SJCRH30 (cell line): ENCODE measurements around the gene NAT16. TPM values are rescaled to one million over a fixed set of nuclear protein-coding genes. Genes with fewer than 3 reads are reported as not detected.
A peak's percentile ranks its signal among the peaks of the same experiment; 100 is the strongest.

Source experiments
- DNase-seq, 2 experiments: peaks; one replicate each; pipeline ENCODE4 v3.0.0-alpha.2; 2015 to 2020
- H3K27ac ChIP-seq: fragments of 250-450 bp; sonication (Bioruptor Pico); 2 replicates; pipeline ENCODE4 v1.5.1; 2020; ENCODE audit warnings: mild to moderate bottlenecking, moderate library complexity
- H3K27me3 ChIP-seq: fragments of 250-450 bp; sonication (Bioruptor Pico); 2 replicates; pipeline ENCODE4 v1.5.1; 2020; ENCODE audit warnings: mild to moderate bottlenecking, moderate library complexity
- H3K36me3 ChIP-seq: fragments of 250-450 bp; sonication (Bioruptor Pico); 2 replicates; pipeline ENCODE4 v1.5.1; 2020; ENCODE audit warnings: mild to moderate bottlenecking, moderate library complexity
- H3K4me1 ChIP-seq: fragments of 250-450 bp; sonication (Bioruptor Pico); 2 replicates; pipeline ENCODE4 v1.5.1; 2020; ENCODE audit warnings: mild to moderate bottlenecking, moderate library complexity
- H3K4me3 ChIP-seq: fragments of 250-450 bp; sonication (Bioruptor Pico); 2 replicates; pipeline ENCODE4 v1.5.1; 2020; ENCODE audit warnings: mild to moderate bottlenecking, moderate library complexity
- H3K9me3 ChIP-seq: fragments of 250-450 bp; sonication (Bioruptor Pico); replicated peaks from 2 replicates; pipeline ENCODE4 v1.5.1; 2020; ENCODE audit warnings: mild to moderate bottlenecking, moderate library complexity
- total RNA-seq: library from RNA; depleted of rRNA; stranded (reverse); fragments of >200 nt; shearing (Covaris generic); gene quantifications from 2 replicates; pipeline ENCODE4 v1.2.3, GENCODE V29; 2014

Gene NAT16
- total RNA-seq, 1 experiment from 2014 or later: not detected

DNA sequence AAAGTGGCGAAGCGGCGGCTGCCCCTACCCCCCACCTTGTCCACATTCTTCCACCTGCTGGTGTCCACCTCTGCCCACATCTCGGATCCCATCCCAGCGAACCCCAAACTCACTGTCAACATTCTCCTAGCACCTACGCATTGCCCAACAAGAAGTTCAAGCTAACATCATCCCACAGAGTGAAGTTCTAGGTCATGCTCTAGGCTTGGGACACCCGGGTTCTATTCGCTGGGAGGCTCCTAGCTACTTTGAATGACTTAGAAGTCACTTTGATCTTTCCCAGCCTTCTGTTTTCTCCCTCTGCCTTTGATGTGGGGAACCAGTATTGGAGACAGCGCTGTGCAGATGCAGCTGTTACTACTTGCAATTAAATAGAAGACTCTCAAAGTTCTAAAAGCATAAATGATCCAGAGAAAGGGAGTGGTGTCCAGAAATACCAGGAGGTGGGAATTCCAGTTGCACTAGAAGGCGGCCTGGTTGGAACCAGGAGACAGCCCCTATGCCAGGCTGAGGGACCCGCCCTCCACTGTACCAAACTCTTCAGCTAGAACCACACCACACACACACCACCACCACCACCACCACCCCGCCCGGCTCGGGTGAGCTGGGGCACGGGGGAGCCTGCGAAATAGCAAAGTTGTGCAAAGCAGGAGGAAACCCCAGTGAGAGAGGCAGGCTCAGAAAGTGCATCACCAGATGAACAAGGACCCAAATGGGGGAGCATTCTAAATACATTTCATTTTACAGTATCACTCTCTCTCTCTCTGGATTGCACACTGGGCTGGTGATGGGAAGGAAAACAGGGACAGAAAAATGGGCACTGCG lies 9.3 kb downstream of the NAT16 start:
- no peak overlapping the region for H3K4me3 ChIP-seq
- DNase-seq: no peak

DNA sequence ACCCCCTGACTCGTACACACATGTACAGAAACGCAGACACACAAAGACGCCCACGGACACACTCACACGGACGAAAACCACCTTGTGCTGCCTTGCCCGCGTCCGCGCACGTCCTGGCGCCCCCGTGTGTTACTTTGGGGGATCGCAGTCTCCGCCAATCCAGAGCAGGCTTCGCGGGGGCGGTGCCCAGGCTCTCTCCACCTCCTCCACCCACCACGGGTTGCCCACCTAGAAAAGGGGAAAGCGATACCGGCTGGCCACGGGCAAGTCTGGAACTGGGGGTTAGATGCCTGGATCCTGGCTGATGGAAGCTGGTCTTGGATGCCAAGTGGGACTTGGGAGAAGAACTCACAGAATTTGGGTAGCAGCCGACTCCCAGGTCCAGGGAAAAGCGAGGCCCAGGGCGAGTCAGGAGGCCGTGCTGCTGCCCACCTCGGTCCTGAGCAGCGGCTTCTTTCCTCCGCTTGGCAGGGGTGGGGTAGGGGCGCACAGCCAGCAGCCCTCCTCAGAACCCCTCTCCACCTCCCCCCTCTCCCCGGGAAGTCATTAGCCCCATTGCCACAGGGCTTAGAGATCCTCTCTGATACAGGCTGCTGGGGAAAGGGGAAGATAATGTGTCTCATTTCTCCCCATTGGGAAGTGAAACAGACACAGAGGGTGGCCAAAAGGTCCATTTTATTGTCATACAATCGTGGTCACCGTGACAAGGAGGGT lies 10.1 kb downstream of the NAT16 start:
- DNase-seq: peak; percentile 61 to 65
- no peak overlapping the region for H3K4me3 ChIP-seq
- no peak overlapping the region for H3K27ac ChIP-seq
- no peaks in the 10 kb centered on the region for H3K36me3 ChIP-seq
- no peaks in the 10 kb centered on the region for H3K9me3 ChIP-seq
- H3K27me3 ChIP-seq: peaks cover 43% of the 10 kb centered on the region
- H3K4me1 ChIP-seq: no peaks in the 10 kb centered on the region; the same call in 1 of the 2 replicates

More for the DNA sequence above, 9.3 kb downstream of the NAT16 start:
- Histone ChIP-seq H3K27ac (no peak overlapping the region), H3K36me3 (no peaks in the 10 kb centered on the region), H3K27me3 (peaks cover 43% of the 10 kb centered on the region), H3K9me3 (no peaks in the 10 kb centered on the region), H3K4me1 (no peaks in the 10 kb centered on the region)

DNA sequence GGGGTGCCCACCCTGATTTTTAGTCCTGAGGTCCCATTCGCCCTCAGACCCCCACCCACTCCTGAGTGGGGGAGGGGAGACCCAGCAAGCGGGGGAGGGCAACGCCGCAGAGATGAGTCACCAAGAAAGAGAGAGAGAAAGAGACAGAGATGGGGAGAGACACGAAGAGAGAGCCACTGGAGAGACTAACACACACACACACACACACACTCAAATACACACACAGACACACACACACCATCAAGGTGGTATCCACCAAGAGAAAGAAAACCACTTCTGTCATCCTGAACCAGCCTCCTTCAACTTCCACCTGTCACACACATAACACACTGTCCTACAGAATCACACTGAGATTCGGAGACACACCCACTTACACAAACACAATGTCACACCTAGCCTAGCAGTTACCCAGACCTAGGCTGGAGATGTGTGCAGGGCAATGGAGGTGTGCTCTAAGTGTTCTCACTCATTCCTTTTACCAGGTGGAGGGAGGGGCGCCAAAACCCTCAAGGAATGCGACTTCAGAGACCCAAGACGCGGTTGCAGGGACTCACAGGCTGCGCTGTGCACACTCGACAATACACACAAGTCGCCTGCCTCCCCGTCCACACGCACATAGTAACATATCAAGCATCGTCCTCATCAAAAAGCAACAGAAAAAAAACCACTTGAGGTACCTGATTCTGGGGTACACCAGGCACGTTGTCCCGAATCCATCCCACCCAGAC lies 10.8 kb downstream of the NAT16 start:
- DNase-seq: no peak
- H3K4me3 ChIP-seq: no peak overlapping the region
- H3K4me1 ChIP-seq: no peaks in the 10 kb centered on the region; the same call in 1 of the 2 replicates
- H3K27me3 ChIP-seq: peaks cover 38% of the 10 kb centered on the region
- no peaks in the 10 kb centered on the region for H3K36me3 ChIP-seq
- H3K9me3 ChIP-seq: no peaks in the 10 kb centered on the region
- H3K27ac ChIP-seq: no peak overlapping the region

DNA sequence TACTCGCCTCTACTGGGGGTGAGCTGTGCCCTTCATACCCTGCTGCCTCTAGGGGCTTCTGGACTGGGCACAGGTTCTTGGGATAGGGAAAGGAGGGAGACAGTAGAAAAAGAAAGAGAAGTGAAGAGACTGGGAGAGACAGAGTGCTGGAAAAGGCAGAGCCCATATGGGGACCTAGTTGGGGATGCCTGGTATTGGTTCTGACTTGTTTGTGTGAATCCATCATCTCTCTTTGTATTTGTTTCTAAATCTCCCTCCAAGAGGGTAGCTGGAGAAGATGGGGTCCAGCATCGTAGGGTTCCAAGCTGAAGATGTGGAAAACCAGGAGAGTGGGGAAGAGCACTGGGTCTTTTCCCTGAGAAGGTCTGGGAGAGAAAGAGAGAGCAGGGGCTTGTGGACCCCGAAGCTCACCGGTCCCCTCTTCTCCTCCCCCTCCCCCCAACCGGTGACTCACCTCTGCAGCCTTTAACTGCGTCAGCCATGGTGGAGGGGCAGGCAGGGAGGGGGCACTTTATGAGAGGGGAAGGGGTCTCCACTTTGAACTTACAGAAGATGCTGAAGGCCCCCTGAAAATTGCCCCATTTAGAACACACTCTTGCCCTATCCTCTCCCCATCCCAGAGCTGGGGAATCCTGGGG lies 11.6 kb downstream of the NAT16 start:
- Histone ChIP-seq H3K9me3 (no peaks in the 10 kb centered on the region), H3K36me3 (no peaks in the 10 kb centered on the region), H3K4me1 (no peaks in the 10 kb centered on the region; the same call in 1 of the 2 replicates), H3K4me3 (no peak overlapping the region), H3K27ac (no peak overlapping the region), H3K27me3 (peaks cover 32% of the 10 kb centered on the region)
- DNase-seq: no peak

DNA sequence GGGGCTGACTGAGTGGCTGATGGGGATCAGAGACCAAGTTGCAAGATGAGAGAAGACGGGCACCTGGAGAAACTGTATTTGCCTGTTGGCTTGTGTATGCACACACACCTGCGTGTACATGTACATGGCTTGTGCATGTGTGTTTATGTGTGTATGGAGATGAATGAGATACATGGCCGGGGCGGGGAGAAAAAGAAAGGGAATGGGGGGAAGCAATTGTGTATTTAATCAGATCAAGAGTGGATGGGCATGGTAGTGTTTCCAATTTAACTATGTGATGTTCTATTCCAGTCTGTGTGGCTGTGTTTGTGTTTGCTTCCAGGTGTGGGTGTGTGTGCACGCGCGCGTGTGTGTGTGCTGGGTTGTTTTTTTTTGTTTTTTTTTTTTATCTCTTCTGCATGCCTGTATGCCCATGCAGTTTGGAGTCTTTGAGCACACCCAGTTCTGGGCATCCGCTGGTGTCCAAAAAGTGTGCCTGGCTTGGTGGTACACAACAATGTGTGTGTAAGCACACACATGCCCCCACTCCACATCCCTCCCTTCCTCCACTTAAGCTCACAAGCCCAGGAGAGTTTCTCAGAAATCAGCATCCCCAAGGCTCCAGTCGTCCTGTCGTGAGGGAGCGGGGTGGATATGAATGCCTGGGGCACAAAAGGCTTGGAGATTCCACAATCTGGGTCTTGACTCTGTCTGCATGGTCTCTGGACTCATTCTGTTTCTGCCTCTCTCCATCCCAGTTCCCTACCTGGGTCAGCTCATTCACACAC lies 12.3 kb downstream of the NAT16 start:
- no peaks in the 10 kb centered on the region for H3K36me3 ChIP-seq
- peaks cover 25% of the 10 kb centered on the region for H3K27me3 ChIP-seq
- H3K4me3 ChIP-seq: no peak overlapping the region
- no peak for DNase-seq
- H3K27ac ChIP-seq: no peak overlapping the region
- H3K9me3 ChIP-seq: no peaks in the 10 kb centered on the region
- no peaks in the 10 kb centered on the region; the same call in 1 of the 2 replicates for H3K4me1 ChIP-seq

DNA sequence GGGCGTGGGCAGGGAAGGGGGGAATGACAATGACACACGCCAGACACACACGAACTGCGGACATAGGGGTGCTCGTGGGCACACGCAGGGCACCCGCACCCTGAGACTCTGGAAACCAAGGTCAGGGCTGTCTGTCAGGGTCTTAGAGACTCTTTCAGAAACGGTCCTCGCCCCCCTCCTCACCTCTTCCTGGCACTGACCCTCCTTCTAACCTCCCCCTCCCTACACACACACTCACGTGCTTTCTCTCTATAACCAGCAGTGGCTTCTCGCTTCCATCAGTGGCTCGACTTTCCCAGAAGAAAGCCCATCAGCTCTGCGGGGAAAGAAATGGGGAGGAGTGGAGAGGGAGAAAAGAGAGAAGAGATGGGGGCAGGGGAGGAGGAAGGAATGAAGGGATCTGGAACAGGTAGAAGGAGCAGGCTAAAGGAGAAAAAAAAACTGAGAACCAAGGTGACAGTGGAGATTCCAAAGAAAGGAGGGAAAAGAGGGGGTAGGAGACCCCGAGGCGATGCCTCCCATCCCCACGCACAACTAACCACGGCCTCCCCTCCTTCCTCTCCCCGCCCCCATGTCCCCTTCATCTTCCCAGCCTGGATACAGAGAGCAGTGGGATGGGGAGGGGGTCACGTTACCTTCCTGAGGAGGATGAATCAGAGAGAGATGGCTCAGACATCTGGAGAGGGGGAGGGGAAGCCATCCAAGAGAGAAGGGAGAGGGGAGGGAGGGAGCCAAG lies 13.0 kb downstream of the NAT16 start:
- Histone ChIP-seq H3K4me3 (no peak overlapping the region), H3K9me3 (no peaks in the 10 kb centered on the region), H3K36me3 (no peaks in the 10 kb centered on the region), H3K27me3 (peaks cover 21% of the 10 kb centered on the region), H3K4me1 (peaks cover 3% of the 10 kb centered on the region; the same call in 1 of the 2 replicates), H3K27ac (no peak overlapping the region)
- DNase-seq: no peak

DNA sequence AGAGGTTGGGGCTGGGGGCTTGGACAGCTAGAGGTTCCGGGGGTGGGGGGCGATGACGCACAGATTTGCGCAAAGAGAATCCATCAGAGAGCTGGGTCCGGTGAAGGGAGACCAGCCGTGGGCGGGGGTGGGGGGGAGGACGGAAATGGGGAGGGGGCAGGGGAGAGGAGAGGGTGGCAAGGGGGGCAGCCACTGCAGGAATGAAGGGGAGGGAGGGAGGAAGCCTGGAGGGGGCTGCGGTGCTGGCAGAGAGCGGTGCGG lies 13.5 kb downstream of the NAT16 start:
- H3K27me3 ChIP-seq: peaks cover 17% of the 10 kb centered on the region
- no peak for DNase-seq
- H3K9me3 ChIP-seq: no peaks in the 10 kb centered on the region
- no peaks in the 10 kb centered on the region for H3K36me3 ChIP-seq
- H3K27ac ChIP-seq: no peak overlapping the region
- no peak overlapping the region for H3K4me3 ChIP-seq
- peaks cover 3% of the 10 kb centered on the region; the same call in 1 of the 2 replicates for H3K4me1 ChIP-seq

DNA sequence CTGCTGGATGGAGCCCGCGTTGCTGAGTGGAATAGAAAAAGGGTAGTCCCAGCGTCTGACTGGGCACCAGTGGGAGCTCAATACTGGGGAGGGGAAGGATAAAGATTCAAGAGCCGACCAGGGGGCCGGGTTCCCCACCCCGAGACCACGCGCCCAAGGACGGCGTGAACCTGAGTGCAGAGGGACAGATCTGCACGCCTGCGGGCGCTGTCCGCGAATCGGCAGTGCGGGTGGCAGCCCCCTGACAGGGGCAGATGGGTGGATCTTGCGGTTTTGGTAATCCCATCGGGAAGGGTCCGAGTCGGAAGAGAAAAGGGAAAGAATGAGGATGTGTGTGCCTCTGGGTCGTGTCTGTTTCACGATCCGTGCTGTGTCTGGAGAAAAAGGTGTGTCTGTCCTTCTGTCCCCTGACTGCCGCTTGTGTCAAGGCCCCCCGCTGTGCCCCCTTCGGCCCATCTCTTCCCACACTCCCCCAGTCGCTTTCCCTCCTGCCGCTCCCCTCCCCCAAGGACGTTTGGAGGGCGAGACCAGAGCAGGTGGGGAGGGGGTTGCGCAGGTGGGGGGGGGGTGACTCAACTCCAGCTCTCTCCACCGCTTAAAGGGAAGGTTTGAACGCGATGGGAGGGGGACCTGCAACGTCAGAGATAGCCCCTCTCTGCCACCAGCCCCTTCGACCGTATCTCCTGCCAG lies 14.0 kb downstream of the NAT16 start:
- no peak for DNase-seq
- peak overlapping the region; percentile 14 for H3K4me3 ChIP-seq
- peaks cover 3% of the 10 kb centered on the region; the same call in 1 of the 2 replicates for H3K4me1 ChIP-seq
- H3K27ac ChIP-seq: no peak overlapping the region
- no peaks in the 10 kb centered on the region for H3K36me3 ChIP-seq
- no peaks in the 10 kb centered on the region for H3K9me3 ChIP-seq
- H3K27me3 ChIP-seq: peaks cover 16% of the 10 kb centered on the region

DNA sequence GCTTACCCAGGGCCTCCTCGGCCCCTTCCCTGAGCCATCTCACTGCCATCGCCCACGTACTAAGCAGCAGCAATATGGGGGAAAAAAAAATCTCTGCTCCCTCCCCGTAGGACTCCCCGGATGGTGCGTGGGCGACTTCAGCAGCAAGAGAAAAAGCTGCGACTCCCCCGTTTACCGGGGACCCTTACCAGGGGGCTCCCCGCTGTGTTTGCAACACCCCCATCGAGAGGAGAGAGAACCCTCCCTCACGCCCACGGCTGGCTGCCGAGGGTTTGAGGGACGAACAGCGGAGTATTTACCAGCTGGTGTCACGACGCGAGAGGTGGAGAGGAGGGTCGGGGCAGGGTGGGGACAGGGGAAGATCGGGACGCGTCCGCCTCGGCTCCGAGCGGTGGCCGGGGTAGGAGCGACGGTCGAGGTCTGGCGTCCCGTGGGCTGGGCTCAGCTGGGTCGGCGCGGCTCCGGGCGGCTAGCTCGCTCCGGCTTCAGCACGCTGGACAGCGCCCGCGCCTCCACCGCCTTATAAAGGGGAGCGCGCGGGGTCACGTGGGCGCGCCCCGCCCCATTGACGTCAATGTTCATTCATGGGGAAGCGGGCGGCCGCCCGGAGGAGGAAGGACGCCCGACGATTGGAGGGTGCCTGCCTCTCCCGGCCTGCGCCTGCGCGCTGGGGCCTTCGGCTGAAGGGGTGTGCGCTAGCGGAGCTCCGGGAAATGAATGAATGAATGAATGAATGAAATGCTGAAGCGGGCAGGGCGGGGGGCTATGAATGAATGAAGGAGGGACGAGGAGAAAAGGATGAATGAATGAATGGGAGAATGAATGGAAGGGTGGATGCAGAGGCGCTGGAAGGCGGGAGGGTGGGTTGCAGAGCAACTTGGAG lies 14.8 kb downstream of the NAT16 start, which contains the start of gene VGF:
TSS of gene VGF (minus strand) at position 495 of the 883 bp plus-strand sequence. CDS start 726 bp downstream, outside the sequence.
- no peaks in the 10 kb centered on the region for H3K36me3 ChIP-seq
- DNase-seq: peak; percentile 94 to 96
- H3K4me1 ChIP-seq: peaks cover 3% of the 10 kb centered on the region; the same call in 1 of the 2 replicates
- H3K4me3 ChIP-seq: peak within 1 kb of the TSS; percentile 14
- no peaks in the 10 kb centered on the region for H3K9me3 ChIP-seq
- peaks cover 10% of the 10 kb centered on the region for H3K27me3 ChIP-seq
- H3K27ac ChIP-seq: no peak within 1 kb of the TSS

DNA sequence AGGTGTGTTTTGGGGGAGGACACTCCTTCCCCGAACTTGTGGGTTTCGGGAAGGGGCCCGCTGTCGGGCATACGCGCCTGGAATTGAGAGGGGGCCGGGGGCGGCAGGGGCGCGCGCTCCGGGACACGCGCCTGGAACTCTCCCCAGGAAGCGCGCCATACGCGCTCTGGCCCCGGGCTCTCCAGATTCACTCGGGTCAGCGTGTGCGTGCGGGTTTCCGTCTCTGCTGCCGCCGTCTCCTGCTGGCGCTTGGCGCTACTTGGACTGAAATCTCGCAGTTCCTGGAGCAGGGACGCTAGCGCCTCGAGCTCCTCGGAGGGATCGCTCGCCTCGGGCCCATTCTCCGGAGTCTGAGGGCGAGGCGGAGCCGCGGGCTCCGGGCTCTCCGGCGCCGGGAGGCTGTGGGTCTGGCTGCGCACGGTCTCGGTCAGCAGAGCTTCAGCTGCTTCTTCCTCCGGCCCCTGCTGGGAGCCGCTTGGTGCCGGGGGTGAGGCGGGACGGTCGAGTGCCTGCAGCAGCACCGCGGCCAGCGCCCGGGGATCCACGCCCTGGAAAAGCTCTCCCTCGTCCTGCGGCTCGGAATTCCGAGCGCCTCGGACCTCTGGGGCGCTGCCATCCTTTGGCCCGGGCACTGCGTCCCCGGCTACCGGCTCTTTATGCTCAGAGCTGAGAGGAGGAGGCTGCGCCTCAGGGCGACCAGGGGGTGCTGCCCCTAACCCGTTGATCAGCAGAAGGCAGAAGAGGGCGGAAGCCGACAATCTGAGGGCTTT lies 15.8 kb downstream of the NAT16 start:
- no peak for DNase-seq
- Histone ChIP-seq H3K36me3 (no peaks in the 10 kb centered on the region), H3K4me3 (no peak overlapping the region), H3K9me3 (no peaks in the 10 kb centered on the region), H3K27ac (no peak overlapping the region), H3K4me1 (peaks cover 3% of the 10 kb centered on the region; the same call in 1 of the 2 replicates), H3K27me3 (peaks cover 3% of the 10 kb centered on the region; the same call in 1 of the 2 replicates)

DNA sequence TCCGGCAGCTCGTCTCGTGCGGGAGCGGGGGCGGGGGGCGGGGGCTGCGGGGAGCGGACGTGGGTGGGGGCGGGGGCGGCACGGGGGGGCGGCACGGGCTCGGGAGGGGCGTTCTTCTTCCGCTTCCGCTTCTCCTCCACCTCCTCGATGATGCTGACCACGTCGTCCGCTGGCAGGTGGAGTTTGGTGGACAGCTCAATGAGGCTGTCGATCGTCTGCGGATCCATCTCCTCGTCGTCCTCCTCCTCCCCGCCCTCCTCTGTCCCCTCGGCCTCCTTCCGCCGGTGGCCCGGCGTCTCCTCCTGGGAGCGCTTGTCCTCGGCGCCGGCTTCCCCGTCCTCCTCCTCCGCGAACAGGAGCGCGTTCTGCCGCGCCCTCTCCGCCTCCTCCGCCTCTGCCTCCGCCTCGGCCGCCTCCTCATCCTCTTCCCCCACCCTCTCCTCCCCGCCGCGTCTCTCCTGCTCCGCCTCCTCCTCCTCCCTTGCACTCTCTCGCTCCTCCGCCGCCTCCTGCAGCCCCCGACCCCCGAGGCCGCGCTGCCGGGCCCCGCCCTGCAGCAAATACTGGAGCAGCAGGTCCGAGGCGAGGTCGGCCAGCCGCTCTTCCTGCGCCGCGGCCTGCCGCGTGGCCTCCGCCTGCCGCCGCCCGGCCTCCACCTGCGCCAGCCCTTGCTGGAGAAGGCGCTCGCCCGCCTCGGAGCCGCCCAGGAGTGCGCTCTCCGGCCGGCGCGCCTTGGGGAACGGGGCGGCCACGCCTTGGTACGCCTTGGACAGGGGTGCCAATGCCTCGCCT lies 16.6 kb downstream of the NAT16 start:
- Histone ChIP-seq H3K36me3 (no peaks in the 10 kb centered on the region), H3K27me3 (no peaks in the 10 kb centered on the region), H3K27ac (no peak overlapping the region), H3K4me3 (peak overlapping the region; percentile 60), H3K9me3 (no peaks in the 10 kb centered on the region), H3K4me1 (peaks cover 3% of the 10 kb centered on the region; the same call in 1 of the 2 replicates)
- DNase-seq: peak; percentile 29 to 30
